ENCODE data around the gene XPO4. TPM values are rescaled to one million over a fixed set of nuclear protein-coding genes. Genes with fewer than 3 reads are reported as not detected.

The XPO4 gene
- 41.5 TPM for total RNA-seq

DNA sequence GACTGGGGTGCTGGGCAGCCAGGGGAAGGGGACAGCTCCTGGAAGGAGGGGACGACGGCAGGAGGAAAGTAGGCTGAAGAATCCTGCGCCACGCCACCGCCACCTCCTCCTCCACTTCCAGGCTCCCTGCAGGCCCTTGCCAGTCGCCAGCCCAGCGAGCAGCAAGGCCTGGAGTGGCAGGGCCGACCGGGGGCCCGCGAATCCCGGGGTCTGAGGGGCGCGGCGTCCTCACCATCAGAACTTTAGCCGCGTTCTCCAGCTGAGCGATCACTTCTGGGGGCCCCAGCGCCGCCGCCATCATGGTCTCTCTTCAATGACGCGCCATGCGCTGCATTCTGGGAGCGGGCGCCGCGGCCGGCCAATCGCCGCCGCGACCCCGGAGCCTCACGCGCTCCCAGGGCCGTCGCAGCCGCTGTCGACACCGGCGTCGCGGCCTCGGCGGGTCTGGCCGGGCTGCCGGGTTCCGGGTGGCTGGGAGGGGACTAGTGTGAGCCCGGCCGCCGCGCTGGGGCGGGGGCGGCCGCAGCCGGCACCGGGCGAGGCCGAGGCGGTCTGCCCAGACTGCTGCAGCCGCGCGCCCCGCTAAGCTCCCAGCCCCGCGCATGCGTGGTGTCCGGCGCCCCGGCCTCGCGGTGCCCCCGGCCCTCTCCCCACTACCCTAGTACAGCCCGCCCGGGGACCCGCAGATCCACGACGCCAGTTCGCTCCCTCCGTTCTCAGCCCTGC, at the start of gene XPO4:
TSS of gene XPO4 (minus strand) at position 309 of the 726 bp plus-strand sequence. CDS start at position 301, 8 bp downstream.

DNA sequence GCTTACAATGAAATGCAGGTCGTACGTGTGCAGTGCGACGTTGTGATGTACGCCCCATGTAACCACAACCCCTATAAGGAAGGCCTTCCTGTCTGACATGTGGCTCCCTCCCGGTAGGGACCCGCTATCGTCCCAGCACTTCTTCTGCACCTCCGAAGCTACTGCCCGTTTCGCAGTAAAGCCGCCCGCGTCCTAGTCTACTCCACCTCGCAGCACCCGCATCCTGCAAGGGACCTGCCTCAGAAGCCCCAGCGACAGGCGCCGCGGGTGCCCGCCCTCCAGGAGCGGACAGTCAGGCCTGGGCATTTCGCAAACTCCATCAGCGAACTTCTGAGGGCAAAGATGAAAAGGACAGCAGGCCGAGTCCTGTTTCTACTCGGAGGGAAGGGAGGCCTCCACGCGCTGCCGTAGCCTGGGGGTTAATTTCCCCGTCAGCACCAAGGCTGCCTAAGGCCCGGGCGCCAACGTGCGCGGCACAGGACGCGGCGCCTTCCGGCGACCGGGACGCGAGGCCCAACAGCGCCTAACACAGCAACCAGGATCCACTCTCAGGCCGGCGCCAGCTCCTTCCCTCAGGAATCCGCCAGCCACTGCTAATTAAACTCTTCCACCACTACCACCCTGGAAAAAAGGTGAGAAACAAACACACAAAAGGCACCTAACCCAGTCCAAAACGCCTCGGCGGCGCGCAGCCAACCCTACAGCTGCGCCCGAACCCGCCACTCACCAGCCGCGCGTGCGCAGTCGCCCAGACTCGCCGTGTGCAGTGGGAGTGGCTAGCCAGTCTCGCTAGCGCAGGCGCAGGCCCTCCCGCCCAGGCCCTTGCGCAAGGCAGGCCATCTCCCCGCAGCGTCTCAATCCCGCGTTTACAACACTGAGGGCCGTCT, 129.1 kb downstream of the XPO4 start, which contains the start of gene EEF1AKMT1:
TSS of gene EEF1AKMT1 (minus strand) at position 768 of the 887 bp plus-strand sequence. CDS start 16,363 bp downstream, outside the sequence.

Other genes with a start within 250 kb of the XPO4 start
- gene IL17D, start 199.0 kb downstream of the XPO4 start, total RNA-seq: 12.7 TPM
- gene EEF1AKMT1, start 128.8 kb downstream of the XPO4 start, total RNA-seq: 8.3 TPM
- gene LATS2, start 158.8 kb upstream of the XPO4 start, total RNA-seq: 17.0 TPM
- gene SAP18, start 237.4 kb upstream of the XPO4 start, total RNA-seq: 47.6 TPM

Measured in camera-type eye (tissue), 1 donor.